Middle frontal gyrus (tissue), 1 donor: Measurements from ENCODE around the gene RIPOR3.
"Not testable (repeated sequence)": the region's sequence is repeated elsewhere in the genome, so short reads cannot be mapped to it uniquely, and the experiment has no call there.

Experiments used
- DNase-seq: peaks from one replicate; pipeline ENCODE4 v3.0.0-alpha.2; 2015; ENCODE audit warnings: low spot score; ENCODE audit errors: extremely low spot score

The RIPOR3 gene

GRCh38 chr20:50578061-50578777 lies 113.1 kb downstream of the RIPOR3 start:
- DNase-seq, result no peak

- DNase-seq, result no peak
Measured at GRCh38 chr20:50577175-50578018, 113.9 kb downstream of the RIPOR3 start.

- no peak for DNase-seq
Measured at GRCh38 chr20:50575865-50576720, 115.2 kb downstream of the RIPOR3 start.

GRCh38 chr20:50574586-50574985 lies 116.8 kb downstream of the RIPOR3 start:
- DNase-seq, result no peak

- no peak for DNase-seq
Measured at GRCh38 chr20:50574108-50574507, 117.2 kb downstream of the RIPOR3 start.

- DNase-seq, result no peak
Measured at GRCh38 chr20:50572938-50573777, 118.2 kb downstream of the RIPOR3 start.

- DNase-seq, result no peak
Measured at GRCh38 chr20:50571466-50571865, 119.9 kb downstream of the RIPOR3 start.

- no peak for DNase-seq
Measured at GRCh38 chr20:50569864-50570836, 121.2 kb downstream of the RIPOR3 start.

- not testable (repeated sequence) for DNase-seq
Measured at GRCh38 chr20:50569487-50569863, 121.9 kb downstream of the RIPOR3 start.

- DNase-seq, result no peak
Measured at GRCh38 chr20:50568549-50568942, 122.8 kb downstream of the RIPOR3 start.

GRCh38 chr20:50567860-50568548 lies 123.3 kb downstream of the RIPOR3 start:
- DNase-seq, result no peak

GRCh38 chr20:50565871-50566270 lies 125.5 kb downstream of the RIPOR3 start:
- no peak for DNase-seq

- no peak for DNase-seq
Measured at GRCh38 chr20:50565383-50565782, 126.0 kb downstream of the RIPOR3 start.

- no peak for DNase-seq
Measured at GRCh38 chr20:50563133-50563944, 128.0 kb downstream of the RIPOR3 start.

GRCh38 chr20:50562262-50562701 lies 129.1 kb downstream of the RIPOR3 start:
- DNase-seq, result no peak

- no peak for DNase-seq
Measured at GRCh38 chr20:50561379-50562078, 129.8 kb downstream of the RIPOR3 start.

GRCh38 chr20:50560867-50561266 lies 130.5 kb downstream of the RIPOR3 start:
- no peak for DNase-seq
